ENCODE data around the gene POC1A.

POC1A gene

GRCh38 chr3:52159503-52159902 is 5.3 kb upstream of the POC1A start:
- no peak for TF ChIP-seq CTCF (IDR thresholded peaks at IDR 0.05)

GRCh38 chr3:52155912-52156311 is 1.7 kb upstream of the POC1A start:
- no peak for TF ChIP-seq CTCF (IDR thresholded peaks at IDR 0.05)

GRCh38 chr3:52153389-52154096 is 680 bp downstream of the POC1A start:
- TF ChIP-seq CTCF (IDR thresholded peaks at IDR 0.05): no peak

GRCh38 chr3:52150860-52151259 is 3.4 kb downstream of the POC1A start:
- no peak for TF ChIP-seq CTCF (IDR thresholded peaks at IDR 0.05)

- TF ChIP-seq CTCF (IDR thresholded peaks at IDR 0.05): no peak
These were observed 3.9 kb downstream of the POC1A start for GRCh38 chr3:52150357-52150756.

GRCh38 chr3:52149726-52150125 is 4.5 kb downstream of the POC1A start:
- no peak for TF ChIP-seq CTCF (IDR thresholded peaks at IDR 0.05)

- TF ChIP-seq CTCF (IDR thresholded peaks at IDR 0.05): no peak
These were observed 5.2 kb downstream of the POC1A start for GRCh38 chr3:52149021-52149420.

GRCh38 chr3:52147804-52148203 is 6.4 kb downstream of the POC1A start:
- no peak for TF ChIP-seq CTCF (IDR thresholded peaks at IDR 0.05)

Data from LNCAP (cell line).